ENCODE data around the gene VCL. TPM values are rescaled to one million over a fixed set of nuclear protein-coding genes. Genes with fewer than 3 reads are reported as not detected.

VCL gene
- total RNA-seq, 1 experiment from 2014 or later, result 291 TPM

DNA sequence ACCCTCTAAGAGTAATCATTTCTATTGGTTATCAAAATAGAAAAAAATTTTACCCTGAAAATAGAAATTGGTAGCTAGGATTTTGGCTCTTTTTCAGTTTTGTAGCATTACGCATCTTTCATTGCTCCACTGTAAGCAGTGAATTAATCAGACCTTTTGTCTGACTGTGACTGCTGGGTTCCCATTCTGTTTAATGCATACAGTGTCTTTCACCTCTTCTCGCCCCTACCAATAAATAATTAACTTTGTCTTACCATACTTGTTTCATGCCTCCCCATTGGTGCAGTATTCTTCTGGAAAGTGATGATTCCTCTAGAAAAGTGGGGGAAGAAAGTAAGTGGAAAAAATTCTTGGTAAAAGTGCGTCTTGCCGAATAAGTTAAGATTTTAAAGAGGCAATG, 79.5 kb downstream of the VCL start:
- peaks cover 9% of the 10 kb centered on the region for H3K4me1 ChIP-seq (ENCODE audit: insufficient read depth, low read length)
- H3K4ac ChIP-seq (ENCODE audit: low read depth, low read length), result no peak overlapping the region
- Mint-ChIP-seq H3K4me3 (0 out of 5 replicates have a peak overlapping the region, but pooled peaks of 1 of the 2 experiments have one; percentile 2), H3K36me3 (ENCODE audit: insufficient read depth in 1 of 3, low read depth in 3 of 3) (peaks cover 29 to 64% (median 44%) of the 10 kb centered on the region in 3 experiments; a peak in 6 of 7 replicates), H3K9me3 (no peaks in the 10 kb centered on the region), H3K4me1 (peaks cover 49 to 54% of the 10 kb centered on the region in 2 experiments), H3K27ac (peak overlapping the region in 1 of 3 experiments; percentile 80; a peak in 2 of 7 replicates), H3K27me3 (ENCODE audit: low read depth) (no peaks in the 10 kb centered on the region)
- H3K4me2 ChIP-seq (ENCODE audit: insufficient read depth, insufficient read length, low read length), result no peak overlapping the region
- H3K79me2 ChIP-seq (ENCODE audit: insufficient read depth, low read length), result no peaks in the 10 kb centered on the region; the same call in 1 of the 2 replicates
- H3K14ac ChIP-seq (ENCODE audit: insufficient read depth, low read length), result no peak overlapping the region
- no peak overlapping the region for H3K23ac ChIP-seq (ENCODE audit: insufficient read length, low read depth, low read length)
- H2BK12ac ChIP-seq (ENCODE audit: insufficient read length, low read depth, low read length), result no peak overlapping the region
- TF ChIP-seq CTCF (conservative IDR thresholded peaks at IDR 0.05), result no peak
- H3K23me2 ChIP-seq (ENCODE audit: insufficient read length, low read depth, low read length, poor library complexity, severe bottlenecking), result no peaks in the 10 kb centered on the region
- H3K56ac ChIP-seq (ENCODE audit: insufficient read length, low read depth, low read length), result no peak overlapping the region
- H2BK5ac ChIP-seq (ENCODE audit: insufficient read length, low read length), result no peak overlapping the region
- H4K91ac ChIP-seq (ENCODE audit: insufficient read length, low read depth, low read length), result no peak overlapping the region
- H2BK15ac ChIP-seq (ENCODE audit: low read depth, low read length), result no peak overlapping the region
- H4K20me1 ChIP-seq (ENCODE audit: control insufficient read depth, insufficient read depth, insufficient read length), result no peaks in the 10 kb centered on the region
- H2AFZ ChIP-seq (ENCODE audit: low read length), result no peak overlapping the region
- H2AK5ac ChIP-seq (ENCODE audit: insufficient read length, low read length), result no peak overlapping the region
- H3K27ac ChIP-seq (ENCODE audit: insufficient read length, low read depth, low read length), result no peak overlapping the region
- H2BK120ac ChIP-seq (ENCODE audit: low read depth, low read length, poor library complexity, severe bottlenecking), result no peak overlapping the region
- H3K27me3 ChIP-seq (ENCODE audit: insufficient read depth, low read length), result no peaks in the 10 kb centered on the region
- no peak overlapping the region for H3K9ac ChIP-seq (ENCODE audit: extremely low read depth, insufficient read length, low read length)
- H4K5ac ChIP-seq (ENCODE audit: insufficient read length, low read depth, low read length), result no peak overlapping the region
- H2BK20ac ChIP-seq (ENCODE audit: low read depth, low read length, poor library complexity, severe bottlenecking), result no peak overlapping the region
- no peak overlapping the region for H4K8ac ChIP-seq (replicated peaks; ENCODE audit: insufficient read length, low read depth, low read length)
- no peaks in the 10 kb centered on the region for H3K79me1 ChIP-seq (ENCODE audit: insufficient read depth, low read depth, low read length, poor library complexity, severe bottlenecking)
- no peak overlapping the region for H3T11ph ChIP-seq (ENCODE audit: low read length)
- no CpG with 5 or more reads among the region's 4 CpGs for WGBS (ENCODE audit: extremely low coverage, insufficient read length, low lambda C conversion rate)
- DNase-seq, result no peak
- H3K9me3 ChIP-seq (ENCODE audit: control insufficient read depth, low read depth, low read length), result no peaks in the 10 kb centered on the region
- no peak overlapping the region for H3K18ac ChIP-seq (ENCODE audit: insufficient read length, low read depth, low read length)

All from H9 (cell line).